ENCODE data around the gene SGCA. TPM values are rescaled to one million over a fixed set of nuclear protein-coding genes. Genes with fewer than 3 reads are reported as not detected.

SGCA gene
- 0.26 and 0.47 TPM in 2 replicates for total RNA-seq

DNA sequence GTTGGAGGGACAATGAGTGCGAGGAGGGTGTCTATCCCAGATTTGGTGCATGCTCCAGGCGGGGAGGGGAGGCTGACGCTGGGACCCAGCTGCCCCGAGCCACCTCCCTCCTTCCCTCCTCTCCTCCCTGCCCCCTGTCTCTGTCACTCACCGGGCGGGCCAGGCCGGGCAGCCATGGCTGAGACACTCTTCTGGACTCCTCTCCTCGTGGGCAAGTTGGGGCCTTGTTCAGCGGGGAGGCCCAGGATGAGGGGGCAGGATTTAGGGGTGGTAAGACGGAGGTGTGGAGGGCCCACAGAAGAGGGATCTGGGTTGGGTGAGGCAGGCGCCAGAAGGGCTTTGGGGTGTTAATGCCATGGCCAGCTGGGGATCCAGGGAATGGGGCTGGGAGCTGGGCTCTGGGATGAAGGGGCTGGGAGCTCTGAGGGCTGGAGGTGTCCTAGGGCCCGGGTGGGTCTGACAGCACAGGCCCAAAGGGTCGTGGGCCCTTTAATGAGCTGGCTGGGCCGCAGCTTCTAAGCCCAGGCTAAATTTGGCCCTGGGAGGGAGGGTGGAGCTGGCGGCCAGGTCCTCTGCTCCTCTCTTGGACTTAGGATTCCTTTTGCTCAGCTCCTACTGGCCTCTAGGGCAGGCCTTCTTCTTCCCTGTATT is at the start of gene SGCA:
Gene SGCA, plus strand, starts transcription at position 139 of the 651 bp plus-strand sequence. Its CDS starts 36 bp downstream, at position 175.

GRCh38 chr17:50129728-50130558 is 35.9 kb upstream of the SGCA start, which contains the start of gene SAMD14:
TSS of gene SAMD14 (minus strand) at chr17:50130160. CDS start at chr17:50124959, 5,201 bp downstream.

DNA sequence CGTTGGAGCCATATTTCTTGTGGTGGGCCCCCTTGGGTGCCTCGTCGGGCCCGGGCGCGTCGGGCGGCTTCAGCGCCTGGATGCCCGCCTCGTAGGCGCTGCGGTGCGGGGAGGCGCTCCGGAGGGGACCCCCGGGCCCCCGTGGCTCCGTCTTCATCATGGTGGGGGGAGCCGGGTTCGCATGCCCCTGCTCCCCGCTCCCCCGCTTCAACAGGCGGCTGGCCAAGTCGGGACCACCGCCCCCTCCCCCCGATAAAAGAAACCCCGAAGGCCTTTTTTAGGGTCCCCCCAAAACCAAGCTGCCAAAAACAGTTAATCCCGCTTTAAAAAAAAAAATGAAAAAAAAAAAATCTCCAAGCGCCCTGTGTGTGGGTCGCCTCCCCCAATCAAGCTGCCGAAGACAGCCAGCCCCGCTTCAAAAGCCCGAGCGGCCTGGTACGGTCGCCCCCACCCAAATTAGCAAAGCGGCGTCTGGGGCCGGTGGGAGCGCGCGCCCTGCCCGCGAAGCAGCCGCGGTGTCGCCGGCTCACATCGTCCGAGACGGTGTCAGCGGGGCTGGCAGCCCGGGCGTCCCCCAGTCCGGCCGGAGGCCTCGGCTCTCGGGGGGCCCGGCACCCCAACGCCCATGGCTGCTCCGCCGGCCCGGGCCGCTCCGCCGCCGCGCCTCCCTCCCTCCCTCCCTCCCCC is 15.3 kb upstream of the SGCA start, which contains the start of gene PPP1R9B:
Gene PPP1R9B, minus strand, starts transcription at position 324 of the 687 bp plus-strand sequence. Its CDS starts 164 bp downstream, at position 160.

DNA sequence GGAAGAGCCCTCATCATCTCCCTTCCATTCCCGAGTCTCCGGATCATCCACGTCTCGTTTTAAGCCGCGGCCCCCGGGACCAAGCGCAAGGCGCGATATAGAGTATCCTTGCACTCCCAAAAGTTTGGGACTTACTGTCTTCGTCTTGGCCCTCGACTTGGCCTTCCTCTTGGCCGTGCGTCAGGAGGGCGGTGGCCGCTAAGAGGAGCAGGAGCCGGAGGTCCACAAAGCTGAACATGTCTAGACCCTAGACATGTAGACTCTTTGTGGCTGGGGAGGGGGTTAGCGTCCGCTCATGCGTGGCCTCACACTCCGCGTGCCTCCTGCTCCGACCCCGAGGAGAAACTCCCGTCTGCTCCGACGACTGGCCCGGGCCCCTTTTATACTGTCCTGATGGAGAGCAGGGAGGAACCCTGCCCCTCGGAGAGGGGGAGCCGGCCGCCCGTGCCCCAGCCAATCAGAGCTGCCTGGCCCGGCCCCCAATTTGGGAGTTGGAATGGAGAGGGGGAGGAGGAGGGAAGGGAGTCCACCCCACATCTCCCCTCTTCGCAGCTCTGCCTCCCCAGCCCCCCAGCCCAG is 35.6 kb downstream of the SGCA start, which contains the start of gene COL1A1:
Gene COL1A1, minus strand, starts transcription at position 356 of the 579 bp plus-strand sequence. Its CDS starts 118 bp downstream, at position 238.

Other genes with a start within 250 kb of the SGCA start
- gene DLX4, start 196.8 kb upstream of the SGCA start, total RNA-seq: not detected in 2 replicates
- gene DLX3, start 170.8 kb upstream of the SGCA start, total RNA-seq: not detected in 2 replicates
- gene ITGA3, start 109.9 kb upstream of the SGCA start, total RNA-seq: 20.8 and 218 TPM in 2 replicates
- 21.9 and 22.4 TPM in 2 replicates for gene PDK2, start 70.7 kb upstream of the SGCA start, total RNA-seq
- gene SAMD14, start 35.8 kb upstream of the SGCA start, total RNA-seq: 1.4 and 3.2 TPM in 2 replicates
- gene PPP1R9B, start 15.3 kb upstream of the SGCA start, total RNA-seq: 39.2 and 46.4 TPM in 2 replicates
- gene COL1A1, start 35.6 kb downstream of the SGCA start, total RNA-seq: 5,508 and 7,896 TPM in 2 replicates
- gene TMEM92, start 108.5 kb downstream of the SGCA start, total RNA-seq: 0.09 TPM in 1 of 2 replicates, not detected in the other
- 28.8 and 32.2 TPM in 2 replicates for gene XYLT2, start 180.1 kb downstream of the SGCA start, total RNA-seq
- 46.5 and 59.5 TPM in 2 replicates for gene MRPL27, start 207.2 kb downstream of the SGCA start, total RNA-seq
- 0.35 and 3.4 TPM in 2 replicates for gene EME1, start 207.2 kb downstream of the SGCA start, total RNA-seq
- gene LRRC59, start 231.5 kb downstream of the SGCA start, total RNA-seq: 84.1 and 150 TPM in 2 replicates

Measured in pericardium fibroblast (primary cell).